HEK293 (cell line): ENCODE measurements around the gene SFSWAP.

Experiments
- BCL11A ChIP-seq: fragments of 450-650 bp; formaldehyde crosslinking; IDR thresholded peaks from 2 replicates; pipeline ENCODE4 v1.5.1; 2016; ENCODE audit warnings: low read depth, missing biosample characterization, missing genetic modification characterization
- BCL11B ChIP-seq: fragments of 450-650 bp; formaldehyde crosslinking; IDR thresholded peaks from 2 replicates; pipeline ENCODE4 v1.5.1; 2016; ENCODE audit warnings: low read depth, missing biosample characterization, missing genetic modification characterization
- GLI2 ChIP-seq: fragments of 450-650 bp; formaldehyde crosslinking; IDR thresholded peaks from 2 replicates; pipeline ENCODE4; 2017; ENCODE audit warnings: missing biosample characterization, missing genetic modification characterization, low read depth, borderline replicate concordance
- HOXD13 ChIP-seq: sonication (generic); formaldehyde crosslinking; IDR thresholded peaks from 2 replicates; pipeline ENCODE4 v1.8.0; 2022; ENCODE audit warnings: missing genetic modification reagents, borderline replicate concordance
- KLF16 ChIP-seq: fragments of 450-650 bp; formaldehyde crosslinking; IDR thresholded peaks from 2 replicates; pipeline ENCODE4 v1.5.1; 2017; ENCODE audit warnings: missing biosample characterization, missing genetic modification characterization
- PBX3 ChIP-seq: sonication (generic); formaldehyde crosslinking; IDR thresholded peaks from 2 replicates; pipeline ENCODE4 v1.8.1; 2022; ENCODE audit warnings: mild to moderate bottlenecking, moderate library complexity, missing genetic modification reagents
- RBAK ChIP-seq: fragments of 450-650 bp; formaldehyde crosslinking; IDR thresholded peaks from 2 replicates; pipeline ENCODE4 v1.5.1; 2016; ENCODE audit warnings: missing biosample characterization, missing genetic modification characterization
- SCRT2 ChIP-seq: fragments of 450-650 bp; formaldehyde crosslinking; IDR thresholded peaks from 2 replicates; pipeline ENCODE4 v1.5.1; 2016; ENCODE audit warnings: missing biosample characterization, missing genetic modification characterization
- TCF7L2 ChIP-seq: IDR thresholded peaks from 2 replicates; pipeline ENCODE4 v1.6.1; 2011; ENCODE audit warnings: low read depth, mild to moderate bottlenecking, inconsistent platforms, low read length, moderate library complexity, borderline replicate concordance
- TRIM28 ChIP-seq: IDR thresholded peaks from 2 replicates; pipeline ENCODE4 v1.6.1; 2011; ENCODE audit warnings: low read length, control low read depth, borderline replicate concordance
- YY2 ChIP-seq: fragments of 450-650 bp; formaldehyde crosslinking; IDR thresholded peaks from 2 replicates; pipeline ENCODE4 v1.5.1; 2016; ENCODE audit warnings: missing biosample characterization, missing genetic modification characterization
- ZBTB44 ChIP-seq: fragments of 450-650 bp; IDR thresholded peaks from 2 replicates; pipeline ENCODE4 v1.5.1; 2018; ENCODE audit warnings: missing biosample characterization, mild to moderate bottlenecking, missing genetic modification characterization
- ZEB2 ChIP-seq: fragments of 450-650 bp; formaldehyde crosslinking; IDR thresholded peaks from 2 replicates; pipeline ENCODE4 v1.5.1; 2016; ENCODE audit warnings: missing biosample characterization, missing genetic modification characterization
- ZFP3 ChIP-seq: fragments of 450-650 bp; formaldehyde crosslinking; IDR thresholded peaks from 2 replicates; pipeline ENCODE4 v1.5.1; 2016; ENCODE audit warnings: low read depth, missing biosample characterization, missing genetic modification characterization
- ZFP37 ChIP-seq: fragments of 450-650 bp; formaldehyde crosslinking; IDR thresholded peaks from 2 replicates; pipeline ENCODE4 v1.5.1; 2016; ENCODE audit warnings: missing biosample characterization, missing genetic modification characterization
- ZFP69B ChIP-seq: fragments of 450-650 bp; formaldehyde crosslinking; IDR thresholded peaks from 2 replicates; pipeline ENCODE4 v1.5.1; 2016; ENCODE audit warnings: missing biosample characterization, missing genetic modification characterization
- ZNF148 ChIP-seq: fragments of 450-650 bp; formaldehyde crosslinking; IDR thresholded peaks from 2 replicates; pipeline ENCODE4 v1.5.0; 2017; ENCODE audit warnings: missing biosample characterization, missing genetic modification characterization, borderline replicate concordance
- ZNF184 ChIP-seq: fragments of 450-650 bp; IDR thresholded peaks from 2 replicates; pipeline ENCODE4 v1.5.1; 2018; ENCODE audit warnings: missing biosample characterization, mild to moderate bottlenecking, missing genetic modification characterization
- ZNF202 ChIP-seq: fragments of 450-650 bp; formaldehyde crosslinking; IDR thresholded peaks from 2 replicates; pipeline ENCODE4 v1.5.1; 2016; ENCODE audit warnings: missing biosample characterization, missing genetic modification characterization, borderline replicate concordance
- ZNF221 ChIP-seq: fragments of 450-650 bp; formaldehyde crosslinking; IDR thresholded peaks from 2 replicates; pipeline ENCODE4 v1.5.1; 2017; ENCODE audit warnings: missing biosample characterization, missing genetic modification characterization, borderline replicate concordance
- ZNF239 ChIP-seq: fragments of 450-650 bp; formaldehyde crosslinking; IDR thresholded peaks from 2 replicates; pipeline ENCODE4 v1.5.1; 2016; ENCODE audit warnings: missing biosample characterization, missing genetic modification characterization
- ZNF248 ChIP-seq: fragments of 450-650 bp; formaldehyde crosslinking; IDR thresholded peaks from 2 replicates; pipeline ENCODE4 v1.5.1; 2017; ENCODE audit warnings: missing biosample characterization, missing genetic modification characterization
- ZNF362 ChIP-seq: fragments of 450-650 bp; formaldehyde crosslinking; IDR thresholded peaks from 2 replicates; pipeline ENCODE4 v1.5.1; 2016; ENCODE audit warnings: missing biosample characterization, missing genetic modification characterization
- ZNF48 ChIP-seq: fragments of 450-650 bp; formaldehyde crosslinking; IDR thresholded peaks from 2 replicates; pipeline ENCODE4 v1.5.1; 2016; ENCODE audit warnings: missing biosample characterization, missing genetic modification characterization
- ZNF513 ChIP-seq: fragments of 450-650 bp; IDR thresholded peaks from 2 replicates; pipeline ENCODE4 v1.5.1; 2018; ENCODE audit warnings: missing biosample characterization, missing genetic modification characterization
- ZNF624 ChIP-seq: fragments of 450-650 bp; formaldehyde crosslinking; IDR thresholded peaks from 2 replicates; pipeline ENCODE4 v1.5.1; 2017; ENCODE audit warnings: missing biosample characterization, missing genetic modification characterization
- ZNF658 ChIP-seq: fragments of 450-650 bp; formaldehyde crosslinking; IDR thresholded peaks from 2 replicates; pipeline ENCODE4; 2016; ENCODE audit warnings: missing biosample characterization, missing genetic modification characterization
- ZNF701 ChIP-seq: fragments of 450-650 bp; formaldehyde crosslinking; IDR thresholded peaks from 2 replicates; pipeline ENCODE4 v1.5.1; 2016; ENCODE audit warnings: missing biosample characterization, missing genetic modification characterization
- ZNF791 ChIP-seq: fragments of 450-650 bp; formaldehyde crosslinking; IDR thresholded peaks from 2 replicates; pipeline ENCODE4 v1.5.1; 2016; ENCODE audit warnings: missing biosample characterization, missing genetic modification characterization
- ZSCAN23 ChIP-seq: fragments of 450-650 bp; formaldehyde crosslinking; IDR thresholded peaks from 2 replicates; pipeline ENCODE4 v1.5.1; 2016; ENCODE audit warnings: missing biosample characterization, missing genetic modification characterization

The SFSWAP gene

GRCh38 chr12:131710464-131711457 is at the start of gene SFSWAP (continued):
- TF ChIP-seq ZNF624 = no peak
- TF ChIP-seq ZFP3 (tag by site-specific recombination) = no peak
- peak; percentile 50; the same call in 1 of the 2 replicates for TF ChIP-seq ZBTB44
- peak; percentile 75; the same call in 1 of the 2 replicates for TF ChIP-seq ZFP69B (tag by site-specific recombination)
- TF ChIP-seq BCL11B (tag by site-specific recombination) = peak; percentile 54; the same call in 1 of the 2 replicates
- no peak for TF ChIP-seq ZNF701 (tag by site-specific recombination)
- TF ChIP-seq ZFP37 (tag by site-specific recombination) = peak; percentile 79; the same call in 1 of the 2 replicates
- TF ChIP-seq ZNF202 (tag by site-specific recombination) = no peak
- 0 out of 2 replicates have a peak, but pooled peaks have one; percentile 57 for TF ChIP-seq ZNF184 (tag by site-specific recombination)
- no peak for TF ChIP-seq HOXD13
- peak; percentile 96 for TF ChIP-seq ZSCAN23 (tag by site-specific recombination)
- no peak for TF ChIP-seq TCF7L2
- no peak; the same call in 1 of the 2 replicates for TF ChIP-seq GLI2 (tag by site-specific recombination)
- peak; percentile 96 for TF ChIP-seq KLF16
- peak; percentile 95 for TF ChIP-seq ZEB2
- no peak for TF ChIP-seq RBAK (tag by site-specific recombination)
- TF ChIP-seq TRIM28 = peak; percentile 76
- peak; percentile 100 for TF ChIP-seq YY2
- TF ChIP-seq BCL11A (tag by site-specific recombination) = no peak
- TF ChIP-seq ZNF248 (tag by site-specific recombination) = 0 out of 2 replicates have a peak, but pooled peaks have one; percentile 64
- no peak for TF ChIP-seq ZNF239 (tag by site-specific recombination)
- no peak for TF ChIP-seq ZNF221 (tag by site-specific recombination)
- TF ChIP-seq ZNF48 (tag by site-specific recombination) = no peak
- TF ChIP-seq ZNF362 = no peak
- peak; percentile 41; the same call in 1 of the 2 replicates for TF ChIP-seq ZNF513 (tag by site-specific recombination)
- TF ChIP-seq ZNF791 = no peak
- TF ChIP-seq ZNF148 (tag by site-specific recombination) = no peak
- TF ChIP-seq ZNF658 (tag by site-specific recombination) = peak; percentile 27; the same call in 1 of the 2 replicates
- TF ChIP-seq SCRT2 (tag by site-specific recombination) = no peak; the same call in 1 of the 2 replicates
- TF ChIP-seq PBX3 (CRISPR knock-in tag) = 0 out of 2 replicates have a peak, but pooled peaks have one; percentile 13
